SK-N-SH treated with all-trans-retinoic acid at 6 μM for 48 hours (cell line): Measurements from ENCODE around the gene PRKAG2.

Experiments used
- ATAC-seq: fragments of 200-7000 bp; cut with Tn5 transposase; 3 replicates; pipeline ENCODE4 v1.9.1; 2020; ENCODE audit warnings: mild to moderate bottlenecking, moderate library complexity
- CREB5 ChIP-seq: fragments of 250-450 bp; sonication (Bioruptor Pico); IDR thresholded peaks from 2 replicates; pipeline ENCODE4 v1.5.1; 2020; ENCODE audit warnings: low read depth, mild to moderate bottlenecking, moderate library complexity
- CSDC2 ChIP-seq: fragments of 250-450 bp; sonication (Bioruptor Pico); IDR thresholded peaks from 2 replicates; pipeline ENCODE4 v1.5.0; 2020; ENCODE audit warnings: mild to moderate bottlenecking, moderate library complexity
- ESRRG ChIP-seq: fragments of 250-450 bp; sonication (Bioruptor Pico); IDR thresholded peaks from 2 replicates; pipeline ENCODE4 v1.6.1; 2021; ENCODE audit warnings: mild to moderate bottlenecking
- GLIS3 ChIP-seq: fragments of 250-450 bp; sonication (Bioruptor Pico); IDR thresholded peaks from 2 replicates; pipeline ENCODE4 v1.5.0; 2020; ENCODE audit warnings: mild to moderate bottlenecking, moderate library complexity
- ISL1 ChIP-seq: fragments of 250-450 bp; sonication (Bioruptor Pico); IDR thresholded peaks from 2 replicates; pipeline ENCODE4 v2.1.2; 2022; ENCODE audit warnings: mild to moderate bottlenecking, moderate library complexity
- OSR1 ChIP-seq: fragments of 250-450 bp; sonication (Bioruptor Pico); IDR thresholded peaks from 2 replicates; pipeline ENCODE4 v1.8.0; 2022; ENCODE audit warnings: moderate library complexity, mild to moderate bottlenecking, inconsistent platforms
- PATZ1 ChIP-seq: fragments of 250-450 bp; sonication (Bioruptor Pico); IDR thresholded peaks from 2 replicates; pipeline ENCODE4 v1.8.0; 2020; ENCODE audit warnings: mild to moderate bottlenecking, moderate library complexity, borderline replicate concordance
- POU6F1 ChIP-seq: fragments of 250-450 bp; sonication (Bioruptor Pico); IDR thresholded peaks from 2 replicates; pipeline ENCODE4 v1.8.0; 2021; ENCODE audit warnings: low read depth, mild to moderate bottlenecking, moderate library complexity, borderline replicate concordance
- PPARA ChIP-seq: fragments of 250-450 bp; sonication (Bioruptor Pico); IDR thresholded peaks from 2 replicates; pipeline ENCODE4 v1.5.0; 2020; ENCODE audit warnings: mild to moderate bottlenecking, borderline replicate concordance
- SNAI2 ChIP-seq: fragments of 250-450 bp; sonication (Bioruptor Pico); IDR thresholded peaks from 2 replicates; pipeline ENCODE4 v1.5.0; 2020; ENCODE audit warnings: mild to moderate bottlenecking, moderate library complexity
- TCF4 ChIP-seq: fragments of 250-450 bp; sonication (Bioruptor Pico); IDR thresholded peaks from 2 replicates; pipeline ENCODE4 v1.8.0; 2021; ENCODE audit warnings: mild to moderate bottlenecking, moderate library complexity, borderline replicate concordance
- TOX ChIP-seq: fragments of 250-450 bp; sonication (Bioruptor Pico); IDR thresholded peaks from 2 replicates; pipeline ENCODE4 v1.8.0; 2021; ENCODE audit warnings: mild to moderate bottlenecking, moderate library complexity, borderline replicate concordance
- ZC3H10 ChIP-seq: fragments of 250-450 bp; sonication (Bioruptor Pico); IDR thresholded peaks from 2 replicates; pipeline ENCODE4 v1.5.1; 2021; ENCODE audit warnings: mild to moderate bottlenecking, moderate library complexity
- ZFP3 ChIP-seq: fragments of 250-450 bp; sonication (Bioruptor Pico); IDR thresholded peaks from 2 replicates; pipeline ENCODE4 v1.5.0; 2020; ENCODE audit warnings: mild to moderate bottlenecking, moderate library complexity
- ZFP30 ChIP-seq: fragments of 450-650 bp; formaldehyde crosslinking; IDR thresholded peaks from 2 replicates; pipeline ENCODE4 v1.5.0; 2022; ENCODE audit warnings: mild to moderate bottlenecking, moderate library complexity
- ZNF8 ChIP-seq: fragments of 450-650 bp; formaldehyde crosslinking; IDR thresholded peaks from 2 replicates; pipeline ENCODE4 v1.5.0; 2020; ENCODE audit warnings: mild to moderate bottlenecking, moderate library complexity
- TF ChIP-seq, protein P1 (sequence below): fragments of 250-450 bp; sonication (Bioruptor Pico); IDR thresholded peaks from 2 replicates; pipeline ENCODE4 v1.5.0; 2020; ENCODE audit warnings: mild to moderate bottlenecking, moderate library complexity
- TF ChIP-seq, protein P2 (sequence below): fragments of 250-450 bp; sonication (Bioruptor Pico); IDR thresholded peaks from 2 replicates; pipeline ENCODE4 v1.5.1; 2021; ENCODE audit warnings: mild to moderate bottlenecking, moderate library complexity

Gene PRKAG2

DNA sequence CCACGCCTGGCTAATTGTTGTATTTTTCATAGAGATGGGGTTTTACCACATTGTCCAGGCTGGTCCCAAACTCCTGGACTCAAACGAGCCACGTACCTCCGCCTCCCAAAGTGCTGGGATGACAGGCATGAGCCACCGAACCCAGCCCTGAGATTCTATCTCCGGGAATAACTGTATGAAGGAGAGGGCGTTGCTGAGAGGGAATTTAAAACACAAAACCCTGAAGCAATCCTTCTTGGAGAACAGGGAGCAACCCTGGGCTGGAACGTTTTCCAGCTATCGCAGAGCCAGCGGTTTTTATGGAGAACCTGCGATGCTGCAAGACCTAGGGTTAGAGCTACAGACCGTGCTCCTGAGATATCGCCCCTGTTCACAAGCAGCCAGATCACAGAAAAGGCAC is 144.6 kb downstream of the PRKAG2 start (continued):
- TF ChIP-seq ZFP30 (CRISPR knock-in tag) (no peak), ISL1 (CRISPR knock-in tag) (no peak), ZC3H10 (no peak), ZNF8 (CRISPR knock-in tag) (no peak)
- TF ChIP-seq, protein P1, sequence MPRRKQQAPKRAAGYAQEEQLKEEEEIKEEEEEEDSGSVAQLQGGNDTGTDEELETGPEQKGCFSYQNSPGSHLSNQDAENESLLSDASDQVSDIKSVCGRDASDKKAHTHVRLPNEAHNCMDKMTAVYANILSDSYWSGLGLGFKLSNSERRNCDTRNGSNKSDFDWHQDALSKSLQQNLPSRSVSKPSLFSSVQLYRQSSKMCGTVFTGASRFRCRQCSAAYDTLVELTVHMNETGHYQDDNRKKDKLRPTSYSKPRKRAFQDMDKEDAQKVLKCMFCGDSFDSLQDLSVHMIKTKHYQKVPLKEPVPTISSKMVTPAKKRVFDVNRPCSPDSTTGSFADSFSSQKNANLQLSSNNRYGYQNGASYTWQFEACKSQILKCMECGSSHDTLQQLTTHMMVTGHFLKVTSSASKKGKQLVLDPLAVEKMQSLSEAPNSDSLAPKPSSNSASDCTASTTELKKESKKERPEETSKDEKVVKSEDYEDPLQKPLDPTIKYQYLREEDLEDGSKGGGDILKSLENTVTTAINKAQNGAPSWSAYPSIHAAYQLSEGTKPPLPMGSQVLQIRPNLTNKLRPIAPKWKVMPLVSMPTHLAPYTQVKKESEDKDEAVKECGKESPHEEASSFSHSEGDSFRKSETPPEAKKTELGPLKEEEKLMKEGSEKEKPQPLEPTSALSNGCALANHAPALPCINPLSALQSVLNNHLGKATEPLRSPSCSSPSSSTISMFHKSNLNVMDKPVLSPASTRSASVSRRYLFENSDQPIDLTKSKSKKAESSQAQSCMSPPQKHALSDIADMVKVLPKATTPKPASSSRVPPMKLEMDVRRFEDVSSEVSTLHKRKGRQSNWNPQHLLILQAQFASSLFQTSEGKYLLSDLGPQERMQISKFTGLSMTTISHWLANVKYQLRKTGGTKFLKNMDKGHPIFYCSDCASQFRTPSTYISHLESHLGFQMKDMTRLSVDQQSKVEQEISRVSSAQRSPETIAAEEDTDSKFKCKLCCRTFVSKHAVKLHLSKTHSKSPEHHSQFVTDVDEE (CRISPR knock-in tag), result no peak

DNA sequence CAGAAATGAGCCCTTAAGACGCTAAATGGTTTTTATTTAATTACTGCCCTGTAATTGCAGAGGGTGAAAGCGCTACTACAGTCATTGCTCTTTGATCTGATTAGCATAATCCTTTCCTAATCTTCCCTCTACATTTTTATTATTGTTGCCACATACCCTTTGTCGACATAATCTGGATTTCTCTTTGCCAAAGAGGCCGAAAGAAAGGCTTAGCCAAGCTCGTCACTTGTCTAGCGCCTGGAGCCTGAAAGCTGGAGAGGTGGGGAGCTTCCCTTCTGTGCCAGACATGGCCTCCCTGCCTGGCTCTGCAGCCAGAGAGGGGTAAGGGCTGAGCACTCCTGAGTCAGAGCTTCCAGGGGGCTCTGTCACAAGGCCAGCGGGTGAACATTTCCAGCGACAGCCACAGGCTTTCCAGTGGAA is 145.9 kb downstream of the PRKAG2 start:
- no peak for TF ChIP-seq OSR1 (CRISPR knock-in tag)
- 0 out of 2 replicates have a peak, but pooled peaks have one; percentile 17 for TF ChIP-seq TCF4
- TF ChIP-seq, protein P1 (CRISPR knock-in tag), result no peak
- no peak for TF ChIP-seq PATZ1 (CRISPR knock-in tag)
- TF ChIP-seq ESRRG (CRISPR knock-in tag), result no peak
- TF ChIP-seq ZNF8 (CRISPR knock-in tag), result no peak
- TF ChIP-seq TOX (CRISPR knock-in tag), result no peak
- no peak for TF ChIP-seq PPARA (CRISPR knock-in tag)
- TF ChIP-seq ISL1 (CRISPR knock-in tag), result peak; percentile 29; the same call in 1 of the 2 replicates
- TF ChIP-seq, protein P2, sequence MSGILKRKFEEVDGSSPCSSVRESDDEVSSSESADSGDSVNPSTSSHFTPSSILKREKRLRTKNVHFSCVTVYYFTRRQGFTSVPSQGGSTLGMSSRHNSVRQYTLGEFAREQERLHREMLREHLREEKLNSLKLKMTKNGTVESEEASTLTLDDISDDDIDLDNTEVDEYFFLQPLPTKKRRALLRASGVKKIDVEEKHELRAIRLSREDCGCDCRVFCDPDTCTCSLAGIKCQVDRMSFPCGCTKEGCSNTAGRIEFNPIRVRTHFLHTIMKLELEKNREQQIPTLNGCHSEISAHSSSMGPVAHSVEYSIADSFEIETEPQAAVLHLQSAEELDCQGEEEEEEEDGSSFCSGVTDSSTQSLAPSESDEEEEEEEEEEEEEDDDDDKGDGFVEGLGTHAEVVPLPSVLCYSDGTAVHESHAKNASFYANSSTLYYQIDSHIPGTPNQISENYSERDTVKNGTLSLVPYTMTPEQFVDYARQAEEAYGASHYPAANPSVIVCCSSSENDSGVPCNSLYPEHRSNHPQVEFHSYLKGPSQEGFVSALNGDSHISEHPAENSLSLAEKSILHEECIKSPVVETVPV (CRISPR knock-in tag), result no peak
- ATAC-seq, result no peak

DNA sequence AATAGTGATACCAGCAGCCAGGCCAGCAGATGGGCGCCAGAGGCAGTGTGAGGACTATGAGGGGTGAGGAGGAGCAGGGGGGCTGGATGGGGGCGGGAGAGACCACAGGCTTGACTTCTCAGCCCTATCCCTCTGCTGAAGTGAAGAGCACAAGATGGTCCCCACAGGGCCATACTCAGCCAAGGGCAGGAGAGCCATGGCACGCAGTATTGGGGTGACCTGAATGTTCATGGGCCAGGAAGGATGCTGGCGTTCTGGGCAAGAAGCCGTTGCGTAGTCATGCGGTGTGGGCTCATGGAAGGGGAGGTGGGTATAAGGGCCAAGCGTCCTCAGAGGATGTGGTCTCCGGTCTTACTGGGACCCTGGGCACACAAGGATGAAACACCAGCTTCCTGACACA is 146.3 kb downstream of the PRKAG2 start:
- no peak for ATAC-seq
- TF ChIP-seq, protein P2 (CRISPR knock-in tag), result no peak
- TF ChIP-seq CSDC2 (CRISPR knock-in tag) (no peak), POU6F1 (CRISPR knock-in tag) (no peak), GLIS3 (CRISPR knock-in tag) (no peak), ISL1 (CRISPR knock-in tag) (no peak), SNAI2 (CRISPR knock-in tag) (no peak), ZNF8 (CRISPR knock-in tag) (no peak), CREB5 (CRISPR knock-in tag) (no peak), ZFP3 (CRISPR knock-in tag) (no peak), ESRRG (CRISPR knock-in tag) (no peak), OSR1 (CRISPR knock-in tag) (no peak), PATZ1 (CRISPR knock-in tag) (no peak)
- TF ChIP-seq, protein P1 (CRISPR knock-in tag), result no peak
